OCI-LY7 (cell line): Measurements from ENCODE around the gene FOXP1. TPM values are rescaled to one million over a fixed set of nuclear protein-coding genes. Genes with fewer than 3 reads are reported as not detected.
A peak's percentile ranks its signal among the peaks of the same experiment; 100 is the strongest.

Source experiments
- BruUV-seq: library from RNA; stranded (reverse); fragments of 400-500 nt; replicated peaks from 2 replicates; lab custom pipeline; 2021; lab: Mats Ljungman, UMichigan
- CTCF ChIA-PET: fragments of 300-600 bp; sonication (Branson Sonifier 250); formaldehyde crosslinking; loops from one replicate; lab custom pipeline; 2022; ENCODE audit warnings: antibody characterized with exemption; ENCODE audit not compliant: unreplicated experiment; lab: Charles Lee
- POLR2A ChIA-PET: fragments of 300-600 bp; sonication (Branson Sonifier 250); formaldehyde crosslinking; loops from one replicate; lab custom pipeline; 2022; ENCODE audit warnings: antibody characterized with exemption; lab: Charles Lee
- DNase-seq: peaks from one replicate; pipeline ENCODE4 v3.0.0-alpha.2; 2015; ENCODE audit warnings: low spot score
- H2AFZ ChIP-seq: fragments of 200-600 bp; sonication (generic), shearing (Covaris generic); 2 replicates; pipeline ENCODE4 v1.6.1; 2014; ENCODE audit warnings: mild to moderate bottlenecking, antibody characterized with exemption, low read length, moderate library complexity
- H3K27ac ChIP-seq: fragments of 200-600 bp; sonication (generic); 2 replicates; pipeline ENCODE4 v1.5.1; 2014; ENCODE audit warnings: mixed run types, low read depth, mild to moderate bottlenecking, moderate library complexity, low read length, inconsistent platforms; ENCODE audit not compliant: poor library complexity, severe bottlenecking
- H3K36me3 ChIP-seq: fragments of 200-600 bp; sonication (generic); 2 replicates; pipeline ENCODE4 v1.6.1; 2014; ENCODE audit warnings: mild to moderate bottlenecking, antibody characterized with exemption, low read length, moderate library complexity, mixed read lengths; ENCODE audit not compliant: insufficient read depth
- H3K4me1 ChIP-seq: fragments of 200-600 bp; sonication (generic); 2 replicates; pipeline ENCODE4 v1.5.1; 2014; ENCODE audit warnings: mild to moderate bottlenecking, low read length; ENCODE audit not compliant: insufficient read depth, poor library complexity, severe bottlenecking
- H3K4me2 ChIP-seq: fragments of 200-600 bp; sonication (generic); 2 replicates; pipeline ENCODE4 v1.6.1; 2014; ENCODE audit warnings: mild to moderate bottlenecking, low read length
- H3K4me3 ChIP-seq: fragments of 200-600 bp; sonication (generic); 2 replicates; pipeline ENCODE4 v1.5.1; 2014; ENCODE audit warnings: mild to moderate bottlenecking, low read depth, low read length; ENCODE audit not compliant: poor library complexity, severe bottlenecking
- H3K79me2 ChIP-seq: fragments of 200-600 bp; sonication (generic); 2 replicates; pipeline ENCODE4 v1.6.1; 2016; ENCODE audit warnings: low read depth, mild to moderate bottlenecking, low read length, moderate library complexity, mixed read lengths; ENCODE audit not compliant: insufficient read depth
- H3K9me2 ChIP-seq: fragments of 200-600 bp; sonication (generic); 2 replicates; pipeline ENCODE4 v1.6.1; 2016; ENCODE audit warnings: mild to moderate bottlenecking, low read length, mixed read lengths; ENCODE audit not compliant: insufficient read depth
- H3K9me3 ChIP-seq: fragments of 200-600 bp; sonication (generic); 2 replicates; pipeline ENCODE4 v1.6.1; 2014; ENCODE audit warnings: mild to moderate bottlenecking, mixed run types, low read length, mixed read lengths
- H4K20me1 ChIP-seq: fragments of 200-600 bp; sonication (generic); 2 replicates; pipeline ENCODE4 v1.6.1; 2014; ENCODE audit warnings: mild to moderate bottlenecking, antibody characterized with exemption, low read length, moderate library complexity, mixed read lengths; ENCODE audit not compliant: insufficient read depth
- CTCF ChIP-seq: fragments of 200-600 bp; sonication (generic); conservative IDR thresholded peaks from 2 replicates; pipeline ENCODE4 v1.5.1; 2014; ENCODE audit warnings: mild to moderate bottlenecking, antibody characterized with exemption, low read length, moderate library complexity, mixed read lengths
- EZH2phosphoT487 ChIP-seq: fragments of 200-600 bp; sonication (generic); IDR thresholded peaks from 2 replicates; pipeline ENCODE4 v1.6.1; 2018; ENCODE audit warnings: low read depth, borderline replicate concordance, mild to moderate bottlenecking, mixed run types, antibody characterized with exemption, low read length, moderate library complexity, mixed read lengths
- intact Hi-C: fragments of 100-400 bp; cut with micrococcal nuclease; formaldehyde crosslinking; loops from one replicate; pipeline ENCODE4 v1.10.0; 2022; ENCODE audit not compliant: unreplicated experiment
- total RNA-seq, 2 experiments: library from RNA; depleted of rRNA in 1 of 2; stranded (reverse); fragments of >200 nt in 1 of 2; shearing (Covaris generic) in 1 of 2; gene quantifications; 2 replicates each; pipeline ENCODE4 v1.2.3, GENCODE V29; 2014 to 2022

The FOXP1 gene
- total RNA-seq, 2 experiments from 2014 or later: 87.3 to 151 TPM

GRCh38 chr3:71491154-71491752 is 92.3 kb downstream of the FOXP1 start:
- intact Hi-C loops: no loop called here
- ChIA-PET POLR2A (interaction anchor here (0.6 to 1.4 kb wide), 5 partner anchors 9 to 602 kb away, joined by 3 to 5 read pairs (median 3); no protein-coding TSS in a partner anchor), CTCF (no interaction called here)
- Histone ChIP-seq H3K9me2 (no peaks in the 10 kb centered on the region), H4K20me1 (no peaks in the 10 kb centered on the region), H2AFZ (no peak overlapping the region), H3K9me3 (peaks cover 14% of the 10 kb centered on the region; the same call in 1 of the 2 replicates), H3K79me2 (peaks cover 15% of the 10 kb centered on the region; the same call in 1 of the 2 replicates), H3K4me3 (no peak overlapping the region), H3K4me2 (no peak overlapping the region), H3K27ac (no peak overlapping the region), H3K36me3 (peaks cover 73% of the 10 kb centered on the region), H3K4me1 (peaks cover 15% of the 10 kb centered on the region)
- no peak for DNase-seq
- TF ChIP-seq CTCF: no peak
- no peak for TF ChIP-seq EZH2phosphoT487
- BruUV-seq: TSS peak; percentile 42

GRCh38 chr3:71490692-71491091 is 92.8 kb downstream of the FOXP1 start:
- no peak overlapping the region for H3K27ac ChIP-seq
- peaks cover 15% of the 10 kb centered on the region; the same call in 1 of the 2 replicates for H3K79me2 ChIP-seq
- no peak for DNase-seq
- no peaks in the 10 kb centered on the region for H3K9me2 ChIP-seq
- BruUV-seq: no TSS peak
- no peak overlapping the region for H2AFZ ChIP-seq
- CTCF ChIA-PET: no interaction called here
- no peak for TF ChIP-seq EZH2phosphoT487
- no peak for TF ChIP-seq CTCF
- POLR2A ChIA-PET: interaction anchor here (1.4 kb wide), 1 partner anchor 174 kb away, joined by 3 read pairs; no protein-coding TSS in a partner anchor
- H3K4me1 ChIP-seq: peaks cover 15% of the 10 kb centered on the region
- H3K4me3 ChIP-seq: no peak overlapping the region
- no peaks in the 10 kb centered on the region for H4K20me1 ChIP-seq
- intact Hi-C loops: no loop called here
- H3K9me3 ChIP-seq: peaks cover 14% of the 10 kb centered on the region; the same call in 1 of the 2 replicates
- no peak overlapping the region for H3K4me2 ChIP-seq
- H3K36me3 ChIP-seq: peaks cover 76% of the 10 kb centered on the region

GRCh38 chr3:71489315-71489761 is 94.2 kb downstream of the FOXP1 start:
- H3K79me2 ChIP-seq: peaks cover 19% of the 10 kb centered on the region; the same call in 1 of the 2 replicates
- TF ChIP-seq CTCF (peak; percentile 32; the same call in 1 of the 2 replicates), EZH2phosphoT487 (no peak)
- H3K4me1 ChIP-seq: peaks cover 15% of the 10 kb centered on the region
- no peaks in the 10 kb centered on the region for H3K9me2 ChIP-seq
- no peak for DNase-seq
- no peak overlapping the region for H2AFZ ChIP-seq
- intact Hi-C loops: no loop called here
- BruUV-seq: no TSS peak
- H3K36me3 ChIP-seq: peaks cover 73% of the 10 kb centered on the region
- no peaks in the 10 kb centered on the region for H4K20me1 ChIP-seq
- peaks cover 14% of the 10 kb centered on the region; the same call in 1 of the 2 replicates for H3K9me3 ChIP-seq
- CTCF ChIA-PET: no interaction called here
- H3K27ac ChIP-seq: no peak overlapping the region
- no peak overlapping the region for H3K4me3 ChIP-seq
- no peak overlapping the region for H3K4me2 ChIP-seq
- POLR2A ChIA-PET: no interaction called here
